Stimulated activated CD4-positive, alpha-beta T cell treated with anti-CD3 and anti-CD28 coated beads, TNF-alpha, amount 100 ng/mL, for 24 hours (primary cell): Measurements from ENCODE around the gene PRM3.
A peak's percentile ranks its signal among the peaks of the same experiment; 100 is the strongest.

Experiments
- DNase-seq, 3 experiments: peaks; one replicate each; pipeline ENCODE4 v3.0.0-alpha.2; 2020; ENCODE audit warnings: low read depth in 3 of 3

PRM3 gene

DNA sequence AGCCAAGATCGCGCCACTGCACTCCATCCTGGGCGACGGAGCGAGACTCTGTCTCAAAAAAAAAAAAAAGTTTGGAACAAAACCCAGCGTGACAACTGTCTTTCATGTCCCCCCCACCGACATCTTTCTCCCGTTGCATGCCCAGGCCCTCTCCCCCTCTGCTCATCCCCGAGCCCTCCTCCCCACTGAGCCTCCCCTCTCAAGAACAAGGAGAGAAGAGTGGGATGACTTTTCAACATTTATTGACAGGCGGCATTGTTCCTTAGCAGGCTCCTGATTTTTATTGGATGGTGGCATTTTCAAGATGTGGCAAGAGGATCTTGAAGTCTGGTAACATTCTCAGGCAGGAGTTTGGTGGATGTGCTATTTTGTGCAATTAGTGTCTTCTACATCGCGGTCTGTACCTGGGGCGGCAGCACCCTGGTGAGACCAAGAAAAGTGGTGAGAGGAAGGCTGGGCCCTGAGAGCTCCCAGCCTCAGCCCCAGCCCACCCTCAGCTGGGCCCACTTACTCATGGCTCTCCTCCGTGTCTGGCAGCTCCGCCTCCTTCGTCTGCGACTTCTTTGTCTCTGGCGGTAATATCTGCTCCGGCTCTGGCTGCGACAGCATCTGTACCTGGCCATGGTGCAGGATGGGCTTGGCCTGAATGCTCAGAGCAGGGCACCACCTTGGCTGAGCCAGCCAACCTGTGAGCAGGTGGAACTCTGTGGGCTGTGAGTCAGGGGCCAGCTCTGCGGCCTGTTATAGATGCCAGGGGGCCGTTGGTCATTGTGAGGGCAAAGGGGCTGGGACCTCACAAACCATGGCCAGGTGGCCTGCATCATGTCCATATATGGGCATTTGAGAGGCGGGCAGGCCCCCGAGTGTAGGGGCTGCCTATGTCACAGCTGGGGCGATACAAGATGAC lies 7.4 kb upstream of the PRM3 start, which contains the start of gene PRM1:
Gene PRM1 (minus strand): TSS at position 715 of the 907 bp plus-strand sequence. CDS start 92 bp downstream, at position 623.
- no peak for DNase-seq

DNA sequence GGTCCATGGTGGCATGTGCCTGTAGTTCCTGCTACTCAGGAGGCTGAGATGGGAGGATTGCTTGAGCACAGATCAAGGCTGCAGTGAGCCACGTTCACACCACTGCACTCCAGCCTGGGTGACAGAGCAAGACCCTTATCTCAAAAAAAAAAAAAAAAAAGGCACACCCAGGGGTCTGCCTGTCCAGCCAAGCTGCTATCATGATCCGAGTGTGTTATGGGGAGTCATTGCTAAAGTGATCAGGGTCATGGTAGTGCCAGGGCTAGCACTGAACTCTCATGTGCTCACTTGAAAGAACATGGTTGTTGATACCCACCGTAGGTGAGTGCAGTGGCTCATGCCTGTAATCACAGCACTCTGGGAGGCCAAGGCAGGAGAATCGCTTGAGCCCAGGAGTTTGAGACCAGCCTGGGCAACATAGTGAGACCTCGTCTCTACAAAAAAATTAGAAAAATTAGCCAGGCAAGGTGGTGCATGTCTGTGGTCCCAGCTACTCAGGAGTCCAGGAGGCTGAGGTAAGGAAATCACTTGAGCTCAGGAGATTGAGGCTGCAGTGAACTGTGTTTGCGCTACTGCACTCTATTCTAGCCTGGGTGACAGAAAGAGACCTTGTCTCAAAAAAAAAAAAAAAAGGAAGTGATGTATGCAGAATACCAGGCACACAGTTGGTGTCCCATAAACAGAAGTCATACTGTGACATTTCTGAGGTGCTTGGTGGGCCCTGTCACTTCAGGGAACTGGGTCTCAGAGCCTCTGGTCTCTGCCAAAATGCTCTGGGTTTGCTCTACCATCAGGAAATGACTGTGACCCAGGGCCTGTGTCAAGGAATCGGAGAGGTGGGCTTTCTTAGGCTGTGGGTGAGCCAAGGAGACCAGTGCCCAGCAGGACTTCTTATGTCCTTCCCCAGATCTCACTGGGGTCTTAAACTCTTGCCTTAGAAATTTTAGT lies 5.5 kb upstream of the PRM3 start:
- DNase-seq, result no peak

GRCh38 chr16:11277607-11278337 lies 4.3 kb upstream of the PRM3 start:
- no peak for DNase-seq

- DNase-seq, result no peak
Observed at GRCh38 chr16:11276896-11277593, 3.6 kb upstream of the PRM3 start.

- DNase-seq, result no peak
Observed at GRCh38 chr16:11276143-11276895, 2.9 kb upstream of the PRM3 start, which contains the start of gene PRM2. Gene PRM2 (minus strand): TSS chr16:11276480. CDS start chr16:11276370, 110 bp downstream.

- DNase-seq, result no peak
Observed at GRCh38 chr16:11274964-11275363, 1.5 kb upstream of the PRM3 start.

DNA sequence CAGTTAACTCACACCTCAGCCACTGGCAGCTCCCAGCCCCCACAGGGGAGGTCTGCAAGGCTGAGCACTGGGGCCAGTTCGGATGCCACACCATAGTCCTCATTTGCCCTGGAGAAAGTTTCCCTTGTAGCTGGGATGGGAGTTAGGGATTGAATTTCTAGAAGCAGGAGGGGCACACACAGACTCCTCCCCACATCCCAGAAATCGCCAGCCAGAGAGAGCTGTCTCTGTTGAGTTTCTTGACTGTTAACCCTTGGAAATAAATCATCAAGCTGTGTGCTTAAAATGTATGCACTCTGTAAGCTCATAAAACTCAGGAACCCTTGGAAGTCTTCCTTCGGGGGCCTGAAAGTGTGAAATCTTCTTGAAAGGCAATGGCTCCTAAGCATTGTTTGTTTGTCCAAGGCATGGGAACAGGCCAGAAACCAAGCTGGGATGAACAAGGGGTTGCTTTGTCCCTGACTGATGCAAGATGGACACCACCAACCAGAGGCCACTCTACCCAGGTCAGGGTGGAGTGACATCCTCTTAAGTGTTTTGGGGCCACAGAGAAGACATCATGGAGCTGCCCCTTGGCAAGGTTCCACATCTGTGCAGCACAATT lies 394 bp upstream of the PRM3 start:
- no peak for DNase-seq

GRCh38 chr16:11272484-11272883 lies 945 bp downstream of the PRM3 start:
- no peak for DNase-seq

DNA sequence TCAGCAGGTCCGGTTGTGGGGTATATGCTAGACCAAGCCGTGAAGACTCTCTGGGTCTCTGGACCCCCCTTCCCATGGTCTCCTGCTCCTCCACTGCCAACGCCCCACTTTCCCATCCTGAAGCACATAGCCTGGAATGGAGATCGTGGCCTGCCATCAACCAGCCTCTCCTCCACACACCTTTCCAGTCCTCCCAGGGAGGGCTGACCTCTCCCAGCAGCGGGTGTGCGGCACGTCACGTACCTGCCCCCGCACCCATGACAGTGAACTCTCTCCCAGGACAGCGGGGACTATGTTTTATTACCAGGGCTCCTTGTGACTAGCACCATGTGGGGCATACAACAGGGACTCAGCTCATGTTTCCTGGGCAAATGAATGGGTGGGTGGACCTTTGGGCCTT lies 1.8 kb downstream of the PRM3 start:
- DNase-seq, result no peak

DNA sequence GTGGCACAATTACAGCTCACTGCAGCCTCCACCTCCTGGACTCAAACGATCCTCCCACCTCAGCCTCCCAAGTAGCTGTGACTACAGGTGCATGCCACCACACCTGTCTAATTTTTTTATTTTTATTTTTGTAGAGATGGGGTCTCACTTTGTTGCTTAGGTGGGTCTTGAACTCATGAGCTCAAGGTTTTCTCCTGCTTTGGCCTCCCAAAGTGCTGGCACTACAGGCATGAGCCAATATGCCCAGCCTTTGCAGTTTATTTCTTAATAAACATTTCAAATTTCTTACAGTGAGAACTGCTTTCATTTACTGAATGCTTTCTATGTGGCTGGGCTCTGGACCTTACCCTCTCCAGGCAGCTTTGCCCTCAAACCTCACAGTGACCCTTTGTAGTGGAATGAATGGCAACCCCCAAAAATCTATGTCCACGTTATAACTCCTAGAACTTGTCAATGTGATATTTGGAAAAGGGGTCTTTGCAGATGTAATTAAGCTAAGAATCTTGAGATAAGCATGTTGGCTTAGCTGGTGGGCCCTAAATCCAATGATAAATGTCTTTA lies 2.7 kb downstream of the PRM3 start:
- DNase-seq, result no peak

- no peak for DNase-seq
Observed at GRCh38 chr16:11268921-11269375, 4.5 kb downstream of the PRM3 start, which contains the start of gene TNP2. Gene TNP2 (minus strand): TSS chr16:11269325. CDS start chr16:11269262, 63 bp downstream.

- DNase-seq, result no peak
Observed at GRCh38 chr16:11265124-11265523, 8.3 kb downstream of the PRM3 start.

GRCh38 chr16:11264155-11264832 lies 9.1 kb downstream of the PRM3 start:
- no peak for DNase-seq

DNA sequence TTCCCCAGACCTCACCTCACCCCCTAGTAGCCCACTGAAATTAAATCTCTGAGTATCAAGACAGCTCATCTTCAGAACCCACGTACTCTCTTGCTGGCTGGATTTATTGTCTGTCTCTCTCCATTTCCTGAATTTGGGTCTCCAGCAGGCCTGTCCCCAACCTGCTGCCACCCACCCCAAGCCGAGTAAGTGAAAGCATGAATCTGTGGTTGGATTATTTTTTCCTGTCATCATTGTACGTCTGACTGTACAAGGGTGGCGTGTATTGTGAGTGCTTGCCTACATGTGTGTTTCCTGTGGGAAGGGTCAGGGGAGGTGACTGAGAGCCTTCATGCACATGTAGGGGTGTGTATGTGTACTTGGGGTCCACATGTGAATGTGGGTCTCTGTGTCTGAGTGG lies 9.7 kb downstream of the PRM3 start:
- peak in 1 of 3 experiments; percentile 60 for DNase-seq

GRCh38 chr16:11262915-11263314 lies 10.5 kb downstream of the PRM3 start:
- no peak for DNase-seq

- no peak for DNase-seq
Observed at GRCh38 chr16:11260596-11260966, 12.8 kb downstream of the PRM3 start.

- no peak for DNase-seq
Observed at GRCh38 chr16:11259655-11260595, 13.5 kb downstream of the PRM3 start.
